ENCODE data around the gene DNAH2. TPM values are rescaled to one million over a fixed set of nuclear protein-coding genes. Genes with fewer than 3 reads are reported as not detected.

The DNAH2 gene
- total and polyA plus RNA-seq, 2 of the 13 experiments (the other 11 are each of a cell fraction or from before 2014, with no cell fraction given): not detected

GRCh38 chr17:7841915-7842379 is 124.4 kb downstream of the DNAH2 start:
- peak; percentile 53 for FAIRE-seq
- WGBS (ENCODE audit: low lambda C conversion rate): 0% methylated on average over 6 of the region's 46 CpGs
- no peak overlapping the region for H2AFZ ChIP-seq (ENCODE audit: low read length)
- TF ChIP-seq ZSCAN30 (CRISPR knock-in tag; IDR thresholded peaks at IDR 0.05) (no peak), DDIT3 (CRISPR knock-in tag; IDR thresholded peaks at IDR 0.05) (no peak), MYPOP (CRISPR knock-in tag; IDR thresholded peaks at IDR 0.05) (0 out of 2 replicates have a peak, but pooled peaks have one; percentile 36), TERF1 (CRISPR knock-in tag; IDR thresholded peaks at IDR 0.05) (no peak), KAT7 (CRISPR knock-in tag; IDR thresholded peaks at IDR 0.05; ENCODE audit: borderline replicate concordance) (no peak), NFYB (CRISPR knock-in tag; IDR thresholded peaks at IDR 0.05) (no peak), MAX (IDR thresholded peaks at IDR 0.05) (no peak; the same call in 1 of the 2 replicates), FOXJ3 (CRISPR knock-in tag; IDR thresholded peaks at IDR 0.05; ENCODE audit: borderline replicate concordance) (no peak), ARNTL (CRISPR knock-in tag; IDR thresholded peaks at IDR 0.05) (no peak), PTBP1 (IDR thresholded peaks at IDR 0.05; ENCODE audit: low read depth, low read length, poor library complexity, severe bottlenecking) (no peak), SMARCC2 (IDR thresholded peaks at IDR 0.05) (no peak), ZNF570 (CRISPR knock-in tag; IDR thresholded peaks at IDR 0.05; ENCODE audit: borderline replicate concordance) (no peak), ZNF430 (CRISPR knock-in tag; IDR thresholded peaks at IDR 0.05) (no peak), SMYD3 (CRISPR knock-in tag; IDR thresholded peaks at IDR 0.05) (no peak), TRIM22 (IDR thresholded peaks at IDR 0.05) (no peak), ZNF343 (CRISPR knock-in tag; IDR thresholded peaks at IDR 0.05) (peak; percentile 33; the same call in 1 of the 2 replicates)
- TF ChIP-seq, protein P1, sequence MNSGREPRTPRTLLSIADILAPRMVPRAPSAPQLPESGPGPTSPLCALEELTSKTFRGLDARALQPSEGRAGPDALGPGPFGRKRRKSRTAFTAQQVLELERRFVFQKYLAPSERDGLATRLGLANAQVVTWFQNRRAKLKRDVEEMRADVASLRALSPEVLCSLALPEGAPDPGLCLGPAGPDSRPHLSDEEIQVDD (CRISPR knock-in tag; IDR thresholded peaks at IDR 0.05; ENCODE audit: borderline replicate concordance): no peak
- TF ChIP-seq, protein P2, sequence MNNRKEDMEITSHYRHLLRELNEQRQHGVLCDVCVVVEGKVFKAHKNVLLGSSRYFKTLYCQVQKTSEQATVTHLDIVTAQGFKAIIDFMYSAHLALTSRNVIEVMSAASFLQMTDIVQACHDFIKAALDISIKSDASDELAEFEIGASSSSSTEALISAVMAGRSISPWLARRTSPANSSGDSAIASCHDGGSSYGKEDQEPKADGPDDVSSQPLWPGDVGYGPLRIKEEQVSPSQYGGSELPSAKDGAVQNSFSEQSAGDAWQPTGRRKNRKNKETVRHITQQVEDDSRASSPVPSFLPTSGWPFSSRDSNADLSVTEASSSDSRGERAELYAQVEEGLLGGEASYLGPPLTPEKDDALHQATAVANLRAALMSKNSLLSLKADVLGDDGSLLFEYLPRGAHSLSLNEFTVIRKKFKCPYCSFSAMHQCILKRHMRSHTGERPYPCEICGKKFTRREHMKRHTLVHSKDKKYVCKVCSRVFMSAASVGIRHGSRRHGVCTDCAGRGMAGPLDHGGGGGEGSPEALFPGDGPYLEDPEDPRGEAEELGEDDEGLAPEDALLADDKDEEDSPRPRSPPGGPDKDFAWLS (CRISPR knock-in tag; IDR thresholded peaks at IDR 0.05; ENCODE audit: borderline replicate concordance): no peak

More at GRCh38 chr17:7841915-7842379, 124.4 kb downstream of the DNAH2 start:
- Histone ChIP-seq H3K27ac (ENCODE audit: extremely low read length, insufficient read depth, low read length) (peak overlapping the region; percentile 97), H3K79me2 (ENCODE audit: insufficient read depth, low read length) (peaks cover 61% of the 10 kb centered on the region), H3K9ac (ENCODE audit: insufficient read depth, low read depth, low read length) (peak overlapping the region; percentile 96), H3K9me3 (ENCODE audit: low read length) (no peaks in the 10 kb centered on the region), H3K4me1 (ENCODE audit: insufficient read depth, low read length) (peaks cover 49% of the 10 kb centered on the region), H3K4me2 (ENCODE audit: low read depth, low read length) (peak overlapping the region; percentile 99), H3K4me3 (replicated peaks in 1 of 3; ENCODE audit: insufficient read depth in 1 of 3, low read depth in 2 of 3, low read length in 3 of 3) (peak overlapping the region; percentile 83 to 95 (median 86)), H3K36me3 (replicated peaks in 1 of 2; ENCODE audit: control insufficient read depth in 1 of 2, insufficient read depth in 2 of 2, low read length in 2 of 2) (peaks cover 13 to 15% of the 10 kb centered on the region in 2 experiments; a peak in 4 of 5 replicates), H3K27me3 (ENCODE audit: control insufficient read depth in 1 of 2, insufficient read depth in 2 of 2, low read length in 2 of 2) (peaks cover 0 to 3% of the 10 kb centered on the region in 2 experiments; a peak in 1 of 5 replicates), H4K20me1 (ENCODE audit: insufficient read depth, low read length) (peaks cover 26% of the 10 kb centered on the region)
- in situ Hi-C loops (cut with HindIII; ENCODE audit: extremely low pct_ligation_motif_present, low pct_unique_long_range_greater_than_20kb) (loop anchor here (10.0 kb wide), 1 partner anchor 267 kb away; the partner anchor contains the start of gene CD68), intact Hi-C loops (cut with micrococcal nuclease; ENCODE audit: unreplicated experiment) (loop anchor here (5.0 kb wide), 1 partner anchor 200 kb away; no protein-coding TSS in a partner anchor)
- DNase-seq (ENCODE audit: low spot score) (peak; percentile 80), ATAC-seq (peak; percentile 30)
- BruUV-seq (replicated peaks): no TSS peak
- CTCF ChIA-PET (ENCODE audit: low intra/inter-chr PET ratio, low total read pairs): interaction anchor here (0.8 kb wide), 1 partner anchor 19 kb away, joined by 3 read pairs; no protein-coding TSS in a partner anchor
- POLR2A ChIA-PET: interaction anchor here (0.8 to 6.4 kb wide), 12 partner anchors 8 to 439 kb away, joined by 3 to 159 read pairs (median 4); partner anchors contain the start of genes CNTROB, CYB5D1, KDM6B and MPDU1
